Activated T-cell treated with anti-CD3 and anti-CD28 coated beads for 48 hours (primary cell): ENCODE data around the gene ZFP62.

Experiments used
- DNase-seq: peaks from one replicate; pipeline ENCODE4 v3.0.0-alpha.2; 2020; ENCODE audit warnings: low read depth

Gene ZFP62

DNA sequence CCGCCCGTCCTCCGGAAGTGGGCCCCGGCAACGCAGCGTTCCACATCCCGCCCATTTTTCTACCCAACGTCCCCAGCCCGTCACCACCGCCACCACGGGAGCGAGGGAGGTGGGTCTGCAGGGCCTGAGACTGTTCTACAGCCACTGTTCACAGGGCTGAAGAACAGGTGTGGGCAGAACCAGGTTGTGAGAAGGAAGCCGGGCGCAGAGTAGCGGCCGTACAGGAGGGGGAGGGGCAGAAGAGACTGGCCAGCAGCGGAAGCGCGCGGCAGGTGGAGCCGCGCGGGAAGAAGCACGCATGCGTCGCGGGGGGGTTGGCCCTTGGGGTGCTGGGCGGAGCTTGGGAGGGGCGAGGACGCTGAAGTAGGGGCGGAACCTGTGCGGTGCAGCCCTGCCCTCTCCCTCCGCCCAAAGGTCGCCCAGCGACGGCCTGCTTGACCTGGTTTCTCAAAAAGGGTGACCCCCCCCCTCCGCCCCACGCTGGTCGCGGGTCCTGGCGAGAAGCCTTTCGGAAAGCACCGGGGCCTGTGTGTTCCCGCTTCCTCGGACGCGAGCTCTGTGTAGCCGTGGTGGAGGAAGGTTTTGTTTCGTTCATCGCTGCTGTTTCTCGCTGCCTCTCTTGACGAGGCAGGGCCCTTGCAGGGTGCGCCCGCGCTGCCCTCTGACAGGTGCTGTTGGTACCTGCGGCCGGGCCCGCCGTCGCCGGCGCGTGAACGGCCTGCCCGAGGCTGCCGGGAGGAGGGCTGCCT is 50.7 kb downstream of the ZFP62 start:
- DNase-seq: peak; percentile 94

DNA sequence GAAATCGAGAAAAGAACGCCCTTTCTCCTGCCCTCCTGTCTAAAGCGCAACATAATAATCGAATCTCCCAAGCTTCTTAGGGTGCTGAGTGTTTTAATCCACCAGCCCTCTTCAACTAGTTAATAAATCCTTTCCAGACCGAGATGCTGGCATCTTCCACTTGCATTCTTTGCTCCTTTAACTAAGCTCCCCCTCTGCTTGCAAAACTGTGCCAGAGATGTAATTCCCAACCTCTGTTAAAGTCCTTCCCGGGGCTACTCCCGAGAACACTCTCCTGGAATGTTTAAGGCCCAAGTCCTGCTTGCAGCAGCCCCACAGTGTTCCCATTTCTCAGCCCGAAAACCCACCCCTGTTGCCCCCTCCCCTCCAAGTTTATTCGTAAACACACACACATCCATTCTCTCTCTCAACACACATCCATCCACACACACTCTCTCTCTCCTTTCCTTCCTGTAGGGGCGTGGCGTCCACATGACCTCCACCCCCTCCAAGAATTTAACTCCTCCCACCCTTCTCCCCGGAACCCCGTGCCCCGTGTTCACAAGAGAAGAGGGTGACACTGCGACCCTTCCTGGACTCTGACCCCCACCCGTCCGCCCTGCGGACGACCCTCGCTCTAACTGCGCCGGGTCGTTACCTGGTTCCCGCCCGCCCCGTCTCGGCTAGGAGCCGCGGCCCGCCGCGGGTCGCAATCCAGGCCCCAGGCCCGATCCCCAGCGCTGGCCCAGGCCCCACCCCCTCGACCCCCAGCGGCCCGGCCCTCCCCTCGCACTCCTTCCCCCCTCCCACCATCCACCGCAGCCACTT is 51.5 kb downstream of the ZFP62 start:
- peak; percentile 89 for DNase-seq

DNA sequence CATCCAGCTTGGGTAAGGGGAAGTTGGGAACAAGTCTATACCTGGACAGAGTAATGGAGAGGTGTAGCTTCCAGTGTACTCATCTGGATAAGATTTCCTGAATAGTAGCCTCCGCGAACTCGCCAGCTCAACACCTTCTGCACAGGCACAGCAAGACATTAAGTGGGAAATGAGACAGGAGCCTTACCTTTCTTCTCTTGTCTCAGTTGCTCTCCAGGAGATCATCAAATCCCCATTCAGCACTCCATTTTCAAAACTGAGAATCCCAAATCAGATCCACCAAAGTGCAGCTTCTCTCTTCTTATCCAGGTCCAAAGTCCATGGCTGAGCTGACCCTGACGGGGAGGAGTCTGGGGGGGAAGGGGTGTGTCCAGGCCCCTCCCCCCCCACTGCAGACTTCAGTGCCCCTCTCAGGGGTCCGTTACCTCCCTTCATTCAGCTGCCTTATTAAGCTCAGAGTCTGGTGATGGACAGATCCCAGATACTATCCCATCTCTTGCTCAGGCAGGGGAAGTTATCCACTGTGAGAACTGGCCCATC is 52.5 kb downstream of the ZFP62 start:
- DNase-seq: no peak

DNA sequence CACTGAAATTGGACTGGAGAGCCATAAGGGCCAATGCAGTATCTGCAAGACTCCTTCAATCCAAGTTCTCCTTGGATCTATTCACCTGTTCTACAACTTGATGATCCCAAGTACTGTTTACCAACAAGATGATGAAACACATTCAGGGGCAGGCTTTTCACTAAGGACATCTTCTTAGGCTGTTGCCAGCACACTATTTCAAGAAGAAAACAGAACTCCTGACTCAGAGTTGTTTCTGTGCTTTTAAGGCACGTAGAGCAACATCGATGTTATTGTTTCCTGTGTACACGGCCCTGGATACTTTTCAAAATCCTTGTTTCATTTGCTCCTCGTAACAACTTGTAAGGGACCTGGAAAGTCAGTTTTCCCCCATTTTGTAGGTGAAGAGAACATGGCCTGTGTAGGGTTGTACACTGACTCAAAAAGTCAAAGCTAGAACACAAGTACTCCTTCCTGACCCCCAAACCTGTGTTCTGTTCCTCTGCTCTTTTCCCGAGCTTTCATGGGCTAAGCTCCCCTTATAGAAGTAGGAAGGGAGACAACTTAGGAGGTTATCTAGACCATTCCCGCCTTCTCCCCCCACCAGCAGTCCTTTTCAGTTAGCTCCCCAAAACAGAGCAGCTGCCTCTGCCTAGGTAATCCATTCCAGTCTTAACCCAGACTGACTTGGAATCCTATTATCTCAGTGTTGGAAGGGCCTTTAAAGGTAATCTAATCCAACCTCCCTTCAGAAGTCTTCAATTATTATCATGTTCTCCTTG is 53.2 kb downstream of the ZFP62 start:
- DNase-seq: no peak

DNA sequence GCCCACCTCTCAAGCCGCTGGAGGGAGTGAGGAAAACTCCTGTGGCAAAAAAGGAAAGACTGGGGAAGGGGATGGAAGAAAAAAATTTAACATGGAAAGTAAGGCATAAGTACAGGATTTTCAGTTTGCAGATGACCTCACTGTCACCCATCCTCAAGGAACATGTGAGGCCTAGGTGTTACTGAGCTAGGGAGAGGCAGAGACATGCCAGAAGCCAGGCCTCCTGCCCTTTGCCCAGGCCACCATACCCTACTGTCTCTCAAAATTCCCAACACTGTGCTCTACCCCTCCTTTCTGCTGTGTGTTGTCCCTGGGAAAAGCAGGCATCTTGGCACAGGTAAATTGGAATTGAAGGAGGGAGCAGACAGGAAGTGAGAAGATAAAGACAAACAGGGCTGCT is 54.0 kb downstream of the ZFP62 start:
- no peak for DNase-seq

DNA sequence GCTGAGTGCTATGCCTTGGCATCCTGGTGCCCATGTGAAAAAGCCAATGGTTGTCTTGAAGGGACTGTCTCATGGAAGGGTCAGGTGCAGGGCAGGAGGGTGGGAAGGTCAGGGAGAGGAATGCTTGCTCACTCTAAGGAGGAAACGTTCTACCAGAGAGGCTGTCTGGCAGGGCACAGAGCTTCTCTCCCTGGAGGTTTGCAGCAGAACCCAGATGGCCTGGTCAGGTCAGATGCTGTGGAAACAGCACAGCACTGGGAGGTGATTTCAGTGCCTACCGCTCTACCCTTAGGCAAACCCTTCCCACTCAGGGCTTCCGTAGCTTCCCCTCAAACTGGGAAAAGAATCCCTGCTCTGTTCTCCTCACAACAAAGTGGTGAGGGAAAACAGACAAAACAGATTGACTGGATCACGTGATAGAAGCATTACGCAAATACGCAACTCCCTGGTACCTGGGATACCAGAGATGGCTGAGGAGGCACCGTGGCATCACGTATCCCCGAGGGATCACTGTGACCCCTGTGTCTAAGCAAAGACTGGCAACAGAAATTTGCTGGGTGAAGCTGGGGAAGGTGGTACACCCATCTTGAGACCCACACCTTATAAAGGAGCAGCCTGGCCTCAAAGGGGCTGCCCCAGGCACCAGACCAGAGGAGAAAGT is 54.6 kb downstream of the ZFP62 start:
- DNase-seq: no peak

DNA sequence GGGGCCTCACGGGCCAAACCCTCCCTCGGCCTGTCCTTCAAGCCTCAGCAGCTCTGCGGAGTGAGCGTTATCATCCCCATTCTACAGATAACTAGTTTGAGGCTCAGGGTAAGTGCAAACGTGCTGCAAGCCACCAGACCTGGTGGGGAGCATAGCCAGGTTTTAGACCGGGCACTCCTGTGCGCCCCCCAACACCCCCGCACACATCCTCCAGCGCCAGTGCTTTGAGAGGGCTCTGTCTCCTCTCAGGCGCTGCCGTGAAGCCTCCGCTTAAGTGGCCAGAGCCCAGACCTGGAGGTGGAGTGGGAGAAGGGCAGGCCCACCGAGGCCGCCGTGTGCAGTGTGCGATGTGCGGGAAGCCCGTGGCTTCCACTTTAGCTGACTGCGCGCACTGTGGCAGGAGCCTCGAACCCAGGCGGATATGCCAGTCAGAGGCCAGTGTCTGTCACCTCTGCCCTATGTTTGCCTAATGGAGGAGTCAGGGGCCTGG is 56.9 kb downstream of the ZFP62 start:
- DNase-seq: peak; percentile 36

DNA sequence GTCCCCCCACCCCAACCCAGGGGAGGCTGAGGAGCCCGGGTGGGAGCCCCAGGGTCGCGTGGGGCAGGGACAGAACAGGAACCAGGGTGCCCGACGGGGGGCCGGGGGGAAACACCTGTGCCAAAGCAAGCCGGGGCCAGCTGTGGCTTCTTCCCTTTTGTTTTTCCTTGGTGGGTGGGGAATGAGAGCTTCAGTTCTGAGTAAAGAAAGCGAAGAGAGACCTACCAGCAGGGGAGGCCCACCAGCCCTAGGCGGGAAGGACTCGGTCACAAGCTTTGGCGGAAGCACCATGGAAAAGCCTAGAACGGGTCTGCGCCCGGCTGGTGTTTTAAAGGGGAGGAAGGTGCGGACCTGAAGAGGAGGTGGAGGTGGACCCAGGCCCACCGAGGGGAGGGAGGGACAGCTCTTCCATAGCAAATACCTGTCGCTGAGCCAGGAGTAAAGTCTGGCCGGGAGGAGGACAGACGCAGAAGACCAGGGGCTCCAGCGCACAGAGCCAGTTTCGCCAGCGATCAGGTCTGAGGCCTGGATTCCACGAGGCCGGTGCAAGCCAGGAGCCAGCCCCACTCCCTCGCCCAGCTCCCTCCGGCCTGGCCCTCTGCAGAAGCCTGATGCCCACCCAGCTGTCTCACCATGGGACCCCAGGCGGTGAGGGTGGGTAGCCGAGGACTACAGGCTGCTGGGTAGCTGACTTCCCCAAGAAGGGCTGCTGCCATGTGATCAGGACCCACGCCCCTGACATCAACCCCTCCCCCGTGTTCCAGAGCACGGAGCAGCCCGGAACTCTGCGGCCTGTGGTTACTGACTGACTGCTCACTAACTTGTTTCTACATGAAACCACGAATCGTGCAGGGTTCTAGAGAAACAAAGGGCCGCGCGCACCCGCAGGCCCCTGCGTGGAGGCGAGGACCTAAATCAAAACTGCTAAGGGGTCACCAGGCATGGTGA is 57.6 kb downstream of the ZFP62 start:
- DNase-seq: peak; percentile 82

DNA sequence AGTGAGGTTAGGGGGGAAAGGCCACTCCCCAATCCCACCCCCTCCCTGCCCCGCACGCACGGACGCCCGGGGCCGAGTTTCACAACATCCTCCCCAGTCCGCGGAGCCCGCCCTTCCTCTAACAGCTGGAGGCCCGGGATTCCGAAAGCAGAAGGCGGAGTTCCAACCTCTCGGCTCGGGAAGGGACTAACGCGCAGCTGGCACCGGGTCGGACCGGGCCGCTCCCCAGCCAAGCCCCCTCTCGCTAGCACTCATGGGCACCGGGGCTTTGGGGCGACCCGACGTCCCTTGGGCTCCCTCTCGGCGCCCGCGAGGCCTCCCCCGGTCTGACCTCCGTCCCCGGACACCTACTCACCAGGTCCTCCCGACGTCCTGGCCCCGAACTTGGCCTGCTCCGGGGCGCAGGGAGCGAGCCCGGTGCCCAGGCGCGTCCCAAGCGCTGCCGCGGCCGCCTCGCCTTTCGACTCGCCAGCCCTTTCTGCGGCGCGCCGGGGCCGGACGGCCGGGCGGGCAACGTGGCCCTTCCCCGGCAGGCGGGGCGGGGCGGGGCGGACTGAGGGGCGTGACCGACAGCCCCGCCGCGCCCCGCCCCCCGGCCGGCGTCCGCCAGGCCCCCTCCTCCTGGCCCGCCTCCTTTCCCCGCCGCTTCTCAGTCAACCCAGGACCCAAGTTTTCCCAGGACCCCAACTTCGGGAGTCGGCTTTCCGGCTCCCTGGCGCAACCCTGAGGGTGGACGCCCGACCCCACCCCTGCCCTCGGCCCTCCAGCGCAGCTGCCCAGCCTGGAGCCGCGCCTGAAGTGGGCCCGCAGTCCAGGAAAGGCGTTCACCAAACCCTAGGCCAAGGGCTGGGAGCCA is 58.5 kb downstream of the ZFP62 start, which contains the start of gene MGAT1:
MGAT1 (minus strand) TSS at position 482 of the 856 bp plus-strand sequence. CDS start 9,835 bp downstream, outside the sequence.
- peak; percentile 81 for DNase-seq

DNA sequence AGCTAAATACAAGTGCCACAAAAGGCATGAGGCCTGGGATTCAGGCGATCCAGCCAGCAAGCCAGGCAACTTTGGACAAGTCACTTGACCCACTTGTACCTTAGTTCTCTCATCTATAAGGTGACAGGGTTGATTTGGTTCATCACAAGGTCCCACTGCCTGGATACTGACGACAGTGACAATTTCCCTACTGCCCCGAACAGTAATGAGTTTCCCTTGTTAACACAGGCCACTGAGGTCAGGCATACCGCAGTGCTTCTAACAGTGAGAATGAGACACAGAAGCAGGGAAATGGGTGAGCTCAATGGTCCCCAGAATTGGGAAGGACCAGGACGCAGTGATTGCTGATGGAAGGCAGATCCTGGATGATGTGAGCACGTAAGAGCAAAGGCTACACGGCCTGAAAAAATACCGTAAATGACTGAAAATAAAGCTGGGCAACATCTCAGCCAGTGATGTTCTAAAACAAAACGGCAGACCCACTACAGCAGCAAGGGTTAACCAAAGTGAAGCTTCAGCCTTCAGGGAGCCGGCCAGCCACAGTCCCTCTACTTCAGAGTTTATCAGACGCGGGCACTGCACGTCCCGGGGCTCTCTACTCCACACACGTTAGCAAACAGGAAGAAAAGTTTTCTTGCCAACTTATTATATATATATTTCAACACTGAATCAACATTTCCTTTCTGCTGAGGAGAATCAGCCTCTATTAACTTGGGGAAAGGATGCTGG is 59.3 kb downstream of the ZFP62 start:
- no peak for DNase-seq

DNA sequence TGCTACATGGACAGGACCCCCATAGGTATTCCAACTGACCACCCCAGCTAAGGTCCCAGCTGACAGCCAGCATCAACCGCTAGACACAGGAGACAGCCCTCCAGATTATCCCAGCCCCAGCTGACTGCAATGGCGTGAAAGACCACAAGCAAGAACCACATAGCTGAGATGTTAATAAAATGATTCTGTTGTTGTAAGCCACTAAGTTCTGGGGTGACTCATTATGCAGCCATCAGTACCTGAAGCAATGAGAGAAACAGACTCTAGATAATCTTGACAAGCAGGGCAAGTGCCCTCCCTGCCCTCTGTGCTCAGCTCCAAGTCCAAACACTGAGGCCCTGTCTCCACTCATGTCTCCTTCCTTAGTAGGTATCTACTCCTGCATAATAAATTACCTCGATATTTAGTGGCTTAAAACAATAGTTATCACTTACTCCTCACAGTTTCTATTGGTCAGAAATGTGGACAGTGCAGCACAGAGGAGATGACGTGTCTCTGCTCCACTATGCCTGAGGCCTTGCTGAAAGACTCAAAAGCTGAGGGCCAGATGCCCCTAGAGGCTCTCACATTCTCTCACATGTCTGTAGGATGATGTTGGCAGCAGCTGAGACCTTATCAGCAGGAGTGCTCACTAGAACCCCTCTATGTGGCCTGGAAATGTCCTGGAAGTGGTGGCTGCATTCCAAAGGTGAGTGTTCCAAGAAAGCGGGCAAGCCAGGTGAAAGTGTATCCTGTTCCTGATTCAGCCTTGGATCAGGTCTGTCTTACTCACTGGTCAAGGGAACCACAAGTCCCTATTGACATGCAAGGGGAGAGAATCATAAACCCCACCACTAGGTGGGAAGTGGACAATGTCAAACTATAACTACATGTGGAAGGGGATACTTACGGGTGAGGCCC is 60.9 kb downstream of the ZFP62 start:
- DNase-seq: no peak

DNA sequence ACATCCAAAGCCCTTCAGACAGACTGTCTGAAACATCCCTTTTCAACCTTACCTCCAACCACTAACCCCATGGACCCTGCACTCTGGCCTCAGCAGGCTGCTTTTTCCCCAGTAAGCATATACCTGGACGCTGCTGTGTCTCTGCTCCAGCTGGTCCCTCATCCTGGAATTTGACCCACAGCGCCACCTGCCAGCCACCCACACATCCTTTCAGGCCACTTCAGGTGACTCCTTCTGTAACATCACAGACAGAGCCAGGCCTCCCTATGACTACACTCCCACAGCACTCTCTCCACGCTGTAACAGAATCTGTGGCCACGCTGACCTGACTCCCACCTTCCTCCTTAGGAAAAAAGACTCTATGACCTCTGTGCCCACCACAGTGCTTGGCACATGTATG is 61.9 kb downstream of the ZFP62 start:
- no peak for DNase-seq

DNA sequence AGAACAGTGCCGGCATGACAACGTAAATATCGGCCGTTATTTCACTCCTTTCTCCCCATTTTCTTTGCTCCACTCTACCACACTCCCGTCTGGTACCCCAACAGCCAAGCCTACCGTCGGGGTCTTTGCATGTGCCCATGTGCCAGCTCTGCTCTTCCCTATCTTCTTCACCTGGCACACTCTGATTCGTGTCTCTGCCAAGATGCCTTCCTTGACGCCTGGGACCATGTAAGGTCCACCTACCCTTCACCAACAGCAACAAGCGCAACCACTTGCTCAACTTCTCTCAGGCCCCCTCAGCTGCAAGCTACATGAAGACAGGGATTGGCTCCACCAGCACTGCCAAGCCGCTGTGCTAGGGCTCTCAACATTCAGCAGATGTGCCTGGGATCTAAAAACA is 62.9 kb downstream of the ZFP62 start:
- no peak for DNase-seq
